ENCODE results near the gene ZFAND3.
"Not testable (repeated sequence)": the region's sequence is repeated elsewhere in the genome, so short reads cannot be mapped to it uniquely, and the experiment has no call there.

Gene ZFAND3

DNA sequence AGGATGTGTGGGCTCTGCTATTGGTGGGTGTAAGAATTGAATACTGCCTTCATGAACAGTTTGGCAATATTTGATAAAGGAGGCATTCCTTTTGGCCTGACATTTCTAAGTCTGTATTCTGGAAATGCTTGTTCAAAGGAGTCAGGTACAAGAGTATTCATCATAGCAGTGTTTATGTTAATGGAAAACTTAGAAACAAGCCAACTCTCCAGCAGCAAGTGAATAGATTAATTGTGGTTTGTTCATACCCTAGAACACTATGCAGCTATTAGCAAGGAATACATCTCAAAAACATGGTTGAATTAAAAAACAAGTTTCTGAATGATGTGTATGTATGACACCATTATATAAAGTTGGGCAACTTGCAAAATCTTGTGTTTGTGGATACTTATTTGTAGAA lies 195.8 kb downstream of the ZFAND3 start:
- no peak for DNase-seq

GRCh38 chr6:38016824-38017223 lies 197.3 kb downstream of the ZFAND3 start:
- no peak for DNase-seq

DNA sequence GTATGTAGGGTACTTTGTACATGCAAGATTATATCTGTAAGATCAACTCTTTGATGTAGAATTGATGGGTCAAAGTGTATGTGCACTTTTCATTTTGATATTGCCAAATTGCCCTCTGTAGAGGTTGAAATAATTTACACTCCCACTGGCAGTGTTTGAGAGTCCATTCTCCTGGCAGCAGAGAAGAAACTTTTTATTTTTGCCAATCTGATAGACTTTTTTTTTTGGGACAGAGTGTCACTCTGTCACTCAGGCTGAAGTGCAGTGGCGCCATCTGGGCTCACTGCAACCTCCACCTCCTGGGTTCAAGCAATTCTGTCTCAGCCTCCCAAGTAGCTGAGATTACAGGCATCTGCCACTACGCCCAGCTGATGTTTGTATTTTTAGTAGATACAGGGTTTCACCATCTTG lies 199.2 kb downstream of the ZFAND3 start:
- DNase-seq = no peak

GRCh38 chr6:38020593-38020992 lies 201.1 kb downstream of the ZFAND3 start:
- DNase-seq = no peak

- DNase-seq = no peak
Observed at GRCh38 chr6:38021029-38021428, 201.5 kb downstream of the ZFAND3 start.

- DNase-seq = no peak
Observed at GRCh38 chr6:38021571-38021970, 202.0 kb downstream of the ZFAND3 start.

DNA sequence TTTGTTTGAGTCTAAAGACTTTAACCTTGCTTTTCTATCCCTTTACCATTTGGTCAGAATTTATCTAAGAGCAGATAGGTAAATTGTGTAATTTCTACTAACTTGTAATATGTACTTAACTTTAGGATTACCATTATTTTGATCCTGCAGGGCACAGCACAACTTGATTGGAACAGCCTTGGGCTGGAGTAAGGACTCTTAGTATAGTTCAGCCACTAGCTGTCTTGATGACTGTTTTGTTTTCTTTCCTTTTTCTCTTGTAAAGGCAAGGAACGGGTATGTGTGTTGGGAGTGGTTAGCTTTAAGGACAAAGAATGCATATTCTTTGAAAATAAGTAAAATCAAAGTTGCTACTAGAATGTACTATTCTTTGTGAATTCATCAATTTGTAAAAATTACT lies 203.2 kb downstream of the ZFAND3 start:
- no peak for DNase-seq

DNA sequence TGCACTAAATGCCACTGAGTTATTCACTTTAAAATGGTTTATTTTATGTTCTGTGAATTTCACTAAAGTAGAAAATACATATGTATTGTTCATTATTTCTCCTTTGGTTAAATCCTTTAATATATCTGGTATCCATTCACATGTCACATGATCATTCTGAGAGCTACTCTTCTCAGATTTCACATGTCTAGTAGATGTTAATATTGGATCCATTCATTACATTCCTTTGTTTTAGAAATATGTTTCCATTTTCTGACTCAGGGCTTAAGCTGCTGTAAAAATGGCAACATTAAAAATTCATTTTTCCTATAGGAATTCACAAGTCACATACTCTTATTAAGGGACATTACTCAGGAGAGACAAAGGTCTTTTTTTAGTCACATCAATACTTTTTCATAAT lies 205.4 kb downstream of the ZFAND3 start:
- DNase-seq = no peak

DNA sequence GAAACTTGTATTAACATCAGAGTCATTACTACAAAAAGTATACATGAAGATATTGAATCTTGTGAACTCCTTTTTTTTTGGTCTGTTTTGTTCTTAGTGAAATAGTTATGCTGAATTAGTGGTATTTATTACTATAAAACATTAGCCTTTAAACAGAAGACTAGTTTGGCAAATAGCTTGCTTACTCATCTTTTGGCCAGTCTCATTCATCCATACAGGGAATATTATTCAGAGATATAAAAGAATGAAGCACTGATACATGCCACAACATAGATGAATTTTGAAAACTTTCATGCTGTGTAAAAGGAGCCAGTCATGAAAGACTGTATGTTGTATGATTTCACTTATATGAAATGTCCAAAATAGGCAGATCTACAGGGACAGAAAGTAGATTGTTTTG lies 205.9 kb downstream of the ZFAND3 start:
- DNase-seq = no peak

GRCh38 chr6:38027685-38028373 lies 208.3 kb downstream of the ZFAND3 start:
- no peak for DNase-seq

GRCh38 chr6:38030380-38030779 lies 210.9 kb downstream of the ZFAND3 start:
- DNase-seq = no peak

GRCh38 chr6:38032797-38033196 lies 213.3 kb downstream of the ZFAND3 start:
- no peak for DNase-seq

GRCh38 chr6:38033442-38033982 lies 214.0 kb downstream of the ZFAND3 start:
- DNase-seq = no peak

DNA sequence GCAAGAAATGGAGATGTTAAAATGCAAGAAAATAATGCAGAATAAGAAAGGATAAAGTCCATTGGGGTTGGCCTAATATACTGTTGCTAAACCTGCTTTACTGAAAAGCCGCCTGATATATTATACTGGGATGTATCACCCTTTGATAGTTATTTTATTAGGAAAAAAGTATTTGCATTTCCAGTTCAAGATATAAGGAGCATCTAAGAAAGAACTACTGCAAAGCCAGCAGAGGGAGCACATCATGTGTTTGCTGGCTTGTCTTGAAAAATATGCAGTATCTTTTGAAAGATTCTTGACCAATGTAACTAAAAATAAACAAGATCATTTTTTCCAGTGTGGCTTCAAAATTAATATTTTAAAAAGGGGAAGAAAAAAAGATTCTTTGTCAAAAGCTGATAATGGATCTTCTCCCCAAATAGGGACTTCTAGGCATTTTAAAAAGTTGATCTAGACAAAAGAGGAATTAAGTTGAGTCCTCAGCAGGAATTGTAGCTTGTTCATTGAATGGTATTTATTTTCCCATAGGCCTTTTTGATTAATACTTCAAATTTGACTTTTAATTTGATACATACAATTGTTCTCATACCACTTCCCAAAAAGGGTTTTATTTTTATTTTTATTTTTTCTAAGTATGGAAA lies 214.9 kb downstream of the ZFAND3 start:
- no peak for DNase-seq

DNA sequence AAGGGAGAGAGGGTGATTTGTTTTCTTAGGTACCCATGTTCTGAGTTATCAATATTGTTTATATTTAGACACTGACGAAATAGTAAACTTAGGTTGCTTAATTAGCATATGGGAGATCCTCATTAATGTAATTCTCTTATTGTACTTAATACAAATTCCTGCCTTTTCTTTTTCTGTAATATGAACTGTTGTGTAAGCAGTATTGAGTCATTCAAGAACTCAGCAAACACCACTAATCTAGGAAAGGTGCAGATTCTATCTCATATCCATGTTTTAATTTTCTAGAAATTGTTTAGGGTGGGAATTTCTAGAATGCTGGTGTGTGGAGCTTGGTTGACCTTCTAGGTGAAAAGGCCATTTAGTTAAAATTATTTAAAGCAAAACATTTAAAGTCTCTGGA lies 216.0 kb downstream of the ZFAND3 start:
- DNase-seq = no peak

GRCh38 chr6:38039502-38039901 lies 220.0 kb downstream of the ZFAND3 start:
- DNase-seq = no peak

- no peak for DNase-seq
Observed at GRCh38 chr6:38040254-38040653, 220.7 kb downstream of the ZFAND3 start.

DNA sequence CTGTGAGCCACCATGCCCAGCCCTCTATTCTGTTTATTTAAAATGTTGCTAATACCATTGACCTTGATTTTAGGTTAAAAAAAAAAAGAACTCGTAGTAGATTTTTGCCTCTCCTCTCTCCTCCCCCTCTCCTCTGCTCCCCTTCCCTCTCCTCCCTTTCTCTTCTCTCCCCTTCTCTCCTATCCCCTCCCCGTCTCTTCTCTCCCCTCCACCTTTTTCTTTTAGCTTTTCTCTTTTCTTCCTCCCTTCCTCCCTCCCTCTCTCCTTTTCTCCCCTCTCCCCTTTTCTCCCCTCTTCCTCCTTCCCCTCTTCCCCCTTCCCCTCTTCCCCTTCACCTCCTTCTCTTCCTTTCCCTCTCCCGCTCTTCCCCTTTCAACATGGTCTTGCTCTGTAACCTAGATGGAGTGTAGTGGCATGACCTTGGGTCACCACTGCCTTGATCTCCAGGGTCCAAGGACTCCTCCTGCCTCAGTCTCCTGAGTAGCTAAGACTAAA lies 223.8 kb downstream of the ZFAND3 start:
- DNase-seq = no peak

DNA sequence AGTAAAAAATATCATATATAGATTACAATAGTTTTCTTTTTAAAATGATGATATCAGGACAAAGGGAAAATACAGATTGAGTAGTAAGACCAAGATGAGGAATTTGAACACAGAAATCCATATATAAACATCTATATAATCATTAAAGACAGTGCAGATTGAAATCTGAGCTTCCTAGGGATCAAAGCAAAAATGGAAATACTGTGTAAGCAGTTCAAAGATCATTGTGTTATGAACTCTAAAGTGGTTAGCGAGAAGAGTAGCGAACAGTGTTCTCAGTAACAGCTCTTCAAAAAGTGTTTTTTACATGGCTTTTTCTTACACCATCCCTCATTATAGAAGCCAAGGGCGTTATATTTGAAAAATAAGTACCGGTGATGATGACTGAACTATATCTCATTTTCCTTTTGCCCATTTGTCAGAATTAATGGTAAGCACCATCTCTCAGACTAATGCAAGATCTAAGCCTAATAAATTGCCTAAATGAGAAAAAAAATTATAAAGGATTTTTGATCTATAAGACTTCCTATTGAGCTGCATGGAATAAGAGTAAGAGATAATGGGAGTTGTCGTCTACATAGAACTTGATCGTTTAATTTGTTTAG lies 226.3 kb downstream of the ZFAND3 start:
- DNase-seq = no peak

DNA sequence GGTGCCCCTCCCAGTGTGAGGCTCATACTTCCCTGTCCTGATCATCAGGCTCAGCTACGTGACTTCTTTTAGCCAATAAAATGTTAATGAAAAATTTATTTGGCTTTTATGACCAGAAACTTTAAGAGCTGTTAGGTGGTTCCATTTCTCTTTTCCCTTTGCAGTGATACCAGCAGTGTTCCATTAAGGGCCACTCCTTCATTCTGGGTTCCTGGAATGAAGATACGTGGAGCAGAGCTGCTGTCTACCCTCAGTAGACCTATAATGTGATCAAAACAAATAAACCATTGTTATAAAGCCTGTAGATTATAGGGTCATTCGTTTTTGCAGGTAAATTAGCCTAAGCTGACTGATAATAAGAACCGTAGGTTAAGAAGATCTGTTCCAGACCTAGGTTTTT lies 228.0 kb downstream of the ZFAND3 start:
- DNase-seq = no peak

- DNase-seq = not testable (repeated sequence)
Observed at GRCh38 chr6:38049861-38050397, 230.4 kb downstream of the ZFAND3 start.

GRCh38 chr6:38051819-38052434 lies 232.4 kb downstream of the ZFAND3 start:
- no peak for DNase-seq

DNA sequence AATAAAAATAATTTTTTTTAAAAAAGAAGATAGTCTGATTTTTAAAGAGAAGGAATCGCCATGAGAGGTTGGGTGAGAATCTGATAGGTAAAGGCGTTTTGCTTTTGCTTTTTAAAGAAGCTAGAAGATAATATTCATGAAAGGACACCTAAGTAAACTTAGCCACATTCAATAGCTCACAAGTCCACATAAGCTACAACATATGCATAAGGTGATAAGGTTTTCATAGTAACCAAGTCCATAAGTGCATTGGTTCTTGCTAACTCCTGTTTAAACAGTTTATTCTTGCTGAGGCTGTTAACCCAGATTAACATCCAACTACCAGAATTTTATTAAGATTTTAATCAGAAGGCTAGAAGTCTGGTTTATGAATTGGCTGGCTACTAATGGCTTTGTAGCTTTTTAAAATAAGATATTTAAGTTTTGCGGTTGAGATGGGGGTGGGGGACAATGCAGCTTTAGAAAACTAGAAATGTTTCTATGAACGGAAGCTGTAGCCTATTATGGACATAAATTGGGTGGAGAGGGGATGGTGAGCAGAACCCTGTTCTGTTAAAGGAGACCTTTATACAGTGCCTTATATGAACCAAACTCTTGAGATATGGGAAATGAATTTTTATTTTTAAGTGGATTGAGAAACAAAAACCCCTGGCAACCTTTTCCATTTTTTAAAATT lies 235.1 kb downstream of the ZFAND3 start:
- DNase-seq = no peak
